CD1c-positive myeloid dendritic cell (primary cell): ENCODE measurements around the gene INO80.

Experiments used
- DNase-seq: peaks from one replicate; pipeline ENCODE4 v3.0.0-alpha.2; 2016; ENCODE audit errors: extremely low spot score

The INO80 gene

GRCh38 chr15:41001524-41002214 is 114.4 kb downstream of the INO80 start:
- DNase-seq, result no peak

GRCh38 chr15:40999190-40999589 is 116.9 kb downstream of the INO80 start:
- DNase-seq, result no peak

GRCh38 chr15:40995656-40996055 is 120.4 kb downstream of the INO80 start:
- no peak for DNase-seq

GRCh38 chr15:40992825-40993224 is 123.3 kb downstream of the INO80 start:
- DNase-seq, result no peak

- DNase-seq, result no peak
Observed at GRCh38 chr15:40992241-40992741, 123.8 kb downstream of the INO80 start.

- DNase-seq, result no peak
Observed at GRCh38 chr15:40991355-40991754, 124.7 kb downstream of the INO80 start.

GRCh38 chr15:40990789-40991188 is 125.3 kb downstream of the INO80 start:
- DNase-seq, result no peak

GRCh38 chr15:40990080-40990479 is 126.0 kb downstream of the INO80 start:
- no peak for DNase-seq

- DNase-seq, result no peak
Observed at GRCh38 chr15:40988156-40988555, 127.9 kb downstream of the INO80 start.

- no peak for DNase-seq
Observed at GRCh38 chr15:40986820-40987219, 129.3 kb downstream of the INO80 start.

GRCh38 chr15:40985541-40986330 is 130.3 kb downstream of the INO80 start:
- no peak for DNase-seq

GRCh38 chr15:40984964-40985363 is 131.1 kb downstream of the INO80 start:
- no peak for DNase-seq

- DNase-seq, result no peak
Observed at GRCh38 chr15:40984406-40984805, 131.7 kb downstream of the INO80 start.

- no peak for DNase-seq
Observed at GRCh38 chr15:40982855-40983254, 133.2 kb downstream of the INO80 start.

- no peak for DNase-seq
Observed at GRCh38 chr15:40981186-40981585, 134.9 kb downstream of the INO80 start.

- DNase-seq, result no peak
Observed at GRCh38 chr15:40978562-40978961, 137.5 kb downstream of the INO80 start.

- DNase-seq, result no peak
Observed at GRCh38 chr15:40978141-40978540, 137.9 kb downstream of the INO80 start.

- DNase-seq, result no peak
Observed at GRCh38 chr15:40976819-40977218, 139.3 kb downstream of the INO80 start.

- no peak for DNase-seq
Observed at GRCh38 chr15:40974879-40975278, 141.2 kb downstream of the INO80 start.

- DNase-seq, result no peak
Observed at GRCh38 chr15:40969363-40969762, 146.7 kb downstream of the INO80 start.

GRCh38 chr15:40968290-40969085 is 147.6 kb downstream of the INO80 start:
- DNase-seq, result no peak

GRCh38 chr15:40964634-40965033 is 151.4 kb downstream of the INO80 start:
- DNase-seq, result no peak
